ENCODE data around the gene DNAH7.

DNA sequence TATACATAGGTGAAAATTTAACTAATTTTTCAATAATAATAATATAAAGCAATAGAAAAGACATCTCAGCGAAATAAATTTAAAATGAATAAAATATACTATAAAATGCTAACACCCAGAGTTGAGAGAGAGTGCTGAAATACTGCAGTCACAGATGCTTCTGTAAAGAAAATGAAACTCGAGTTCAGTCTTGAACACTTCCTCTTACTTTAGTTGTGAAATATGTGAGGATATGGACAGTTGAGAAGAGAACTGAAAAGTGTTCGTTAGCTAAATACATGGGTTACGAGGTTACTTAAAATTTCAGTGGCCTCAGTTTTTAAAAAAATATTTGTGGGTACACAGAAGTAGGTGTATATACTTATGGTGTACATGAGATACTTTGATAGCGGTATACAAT, 106.8 kb downstream of the DNAH7 start:
- no peak for TF ChIP-seq POLR2AphosphoS5 (IDR thresholded peaks at IDR 0.05; ENCODE audit: control insufficient read depth, insufficient read depth, low read depth, low read length)
- TF ChIP-seq POLR2A (conservative IDR thresholded peaks at IDR 0.05), result no peak
- no peak for TF ChIP-seq ZNF134 (CRISPR knock-in tag; conservative IDR thresholded peaks at IDR 0.05)
- no peak for TF ChIP-seq KAT8 (IDR thresholded peaks at IDR 0.05; ENCODE audit: low read depth)
- TF ChIP-seq, protein P1, sequence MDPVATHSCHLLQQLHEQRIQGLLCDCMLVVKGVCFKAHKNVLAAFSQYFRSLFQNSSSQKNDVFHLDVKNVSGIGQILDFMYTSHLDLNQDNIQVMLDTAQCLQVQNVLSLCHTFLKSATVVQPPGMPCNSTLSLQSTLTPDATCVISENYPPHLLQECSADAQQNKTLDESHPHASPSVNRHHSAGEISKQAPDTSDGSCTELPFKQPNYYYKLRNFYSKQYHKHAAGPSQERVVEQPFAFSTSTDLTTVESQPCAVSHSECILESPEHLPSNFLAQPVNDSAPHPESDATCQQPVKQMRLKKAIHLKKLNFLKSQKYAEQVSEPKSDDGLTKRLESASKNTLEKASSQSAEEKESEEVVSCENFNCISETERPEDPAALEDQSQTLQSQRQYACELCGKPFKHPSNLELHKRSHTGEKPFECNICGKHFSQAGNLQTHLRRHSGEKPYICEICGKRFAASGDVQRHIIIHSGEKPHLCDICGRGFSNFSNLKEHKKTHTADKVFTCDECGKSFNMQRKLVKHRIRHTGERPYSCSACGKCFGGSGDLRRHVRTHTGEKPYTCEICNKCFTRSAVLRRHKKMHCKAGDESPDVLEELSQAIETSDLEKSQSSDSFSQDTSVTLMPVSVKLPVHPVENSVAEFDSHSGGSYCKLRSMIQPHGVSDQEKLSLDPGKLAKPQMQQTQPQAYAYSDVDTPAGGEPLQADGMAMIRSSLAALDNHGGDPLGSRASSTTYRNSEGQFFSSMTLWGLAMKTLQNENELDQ (CRISPR knock-in tag; IDR thresholded peaks at IDR 0.05; ENCODE audit: borderline replicate concordance), result no peak
- TF ChIP-seq ZNF384 (IDR thresholded peaks at IDR 0.05; ENCODE audit: low read depth, low read length), result no peak
- TF ChIP-seq, protein P2, sequence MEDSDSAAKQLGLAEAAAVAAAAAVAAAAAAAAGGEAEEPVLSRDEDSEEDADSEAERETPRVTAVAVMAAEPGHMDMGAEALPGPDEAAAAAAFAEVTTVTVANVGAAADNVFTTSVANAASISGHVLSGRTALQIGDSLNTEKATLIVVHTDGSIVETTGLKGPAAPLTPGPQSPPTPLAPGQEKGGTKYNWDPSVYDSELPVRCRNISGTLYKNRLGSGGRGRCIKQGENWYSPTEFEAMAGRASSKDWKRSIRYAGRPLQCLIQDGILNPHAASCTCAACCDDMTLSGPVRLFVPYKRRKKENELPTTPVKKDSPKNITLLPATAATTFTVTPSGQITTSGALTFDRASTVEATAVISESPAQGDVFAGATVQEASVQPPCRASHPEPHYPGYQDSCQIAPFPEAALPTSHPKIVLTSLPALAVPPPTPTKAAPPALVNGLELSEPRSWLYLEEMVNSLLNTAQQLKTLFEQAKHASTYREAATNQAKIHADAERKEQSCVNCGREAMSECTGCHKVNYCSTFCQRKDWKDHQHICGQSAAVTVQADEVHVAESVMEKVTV (CRISPR knock-in tag; IDR thresholded peaks at IDR 0.05), result no peak
- TF ChIP-seq, protein P3, sequence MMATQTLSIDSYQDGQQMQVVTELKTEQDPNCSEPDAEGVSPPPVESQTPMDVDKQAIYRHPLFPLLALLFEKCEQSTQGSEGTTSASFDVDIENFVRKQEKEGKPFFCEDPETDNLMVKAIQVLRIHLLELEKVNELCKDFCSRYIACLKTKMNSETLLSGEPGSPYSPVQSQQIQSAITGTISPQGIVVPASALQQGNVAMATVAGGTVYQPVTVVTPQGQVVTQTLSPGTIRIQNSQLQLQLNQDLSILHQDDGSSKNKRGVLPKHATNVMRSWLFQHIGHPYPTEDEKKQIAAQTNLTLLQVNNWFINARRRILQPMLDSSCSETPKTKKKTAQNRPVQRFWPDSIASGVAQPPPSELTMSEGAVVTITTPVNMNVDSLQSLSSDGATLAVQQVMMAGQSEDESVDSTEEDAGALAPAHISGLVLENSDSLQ (IDR thresholded peaks at IDR 0.05), result no peak
- no peak for TF ChIP-seq MAFG (tag; conservative IDR thresholded peaks at IDR 0.05)
- TF ChIP-seq, protein P4, sequence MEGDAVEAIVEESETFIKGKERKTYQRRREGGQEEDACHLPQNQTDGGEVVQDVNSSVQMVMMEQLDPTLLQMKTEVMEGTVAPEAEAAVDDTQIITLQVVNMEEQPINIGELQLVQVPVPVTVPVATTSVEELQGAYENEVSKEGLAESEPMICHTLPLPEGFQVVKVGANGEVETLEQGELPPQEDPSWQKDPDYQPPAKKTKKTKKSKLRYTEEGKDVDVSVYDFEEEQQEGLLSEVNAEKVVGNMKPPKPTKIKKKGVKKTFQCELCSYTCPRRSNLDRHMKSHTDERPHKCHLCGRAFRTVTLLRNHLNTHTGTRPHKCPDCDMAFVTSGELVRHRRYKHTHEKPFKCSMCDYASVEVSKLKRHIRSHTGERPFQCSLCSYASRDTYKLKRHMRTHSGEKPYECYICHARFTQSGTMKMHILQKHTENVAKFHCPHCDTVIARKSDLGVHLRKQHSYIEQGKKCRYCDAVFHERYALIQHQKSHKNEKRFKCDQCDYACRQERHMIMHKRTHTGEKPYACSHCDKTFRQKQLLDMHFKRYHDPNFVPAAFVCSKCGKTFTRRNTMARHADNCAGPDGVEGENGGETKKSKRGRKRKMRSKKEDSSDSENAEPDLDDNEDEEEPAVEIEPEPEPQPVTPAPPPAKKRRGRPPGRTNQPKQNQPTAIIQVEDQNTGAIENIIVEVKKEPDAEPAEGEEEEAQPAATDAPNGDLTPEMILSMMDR (IDR thresholded peaks at IDR 0.05 in 2 of 3, conservative IDR thresholded peaks at IDR 0.05 in 1 of 3; ENCODE audit: insufficient read depth in 2 of 3, low read depth in 1 of 3, low read length in 3 of 3), result no peak
- TF ChIP-seq NFE2 (IDR thresholded peaks at IDR 0.05; ENCODE audit: low read depth), result no peak
- TF ChIP-seq ZNF174 (CRISPR knock-in tag; IDR thresholded peaks at IDR 0.05), result no peak
- no peak for TF ChIP-seq RFX5 (IDR thresholded peaks at IDR 0.05; ENCODE audit: low read depth, low read length)

Data from K562 (cell line).